ENCODE results near the gene TBC1D32.
"Not testable (repeated sequence)": the region's sequence is repeated elsewhere in the genome, so short reads cannot be mapped to it uniquely, and the experiment has no call there.

The TBC1D32 gene

GRCh38 chr6:121105461-121105860, 228.8 kb downstream of the TBC1D32 start:
- no peak for DNase-seq

- no peak for DNase-seq
Measured at GRCh38 chr6:121093928-121094327, 240.4 kb downstream of the TBC1D32 start.

GRCh38 chr6:121090492-121090891, 243.8 kb downstream of the TBC1D32 start:
- no peak for DNase-seq

- no peak for DNase-seq
Measured at GRCh38 chr6:121086876-121087275, 247.4 kb downstream of the TBC1D32 start.

GRCh38 chr6:121076119-121076518, 258.2 kb downstream of the TBC1D32 start:
- no peak for DNase-seq

GRCh38 chr6:121068749-121069148, 265.5 kb downstream of the TBC1D32 start:
- not testable (repeated sequence) for DNase-seq

GRCh38 chr6:121067381-121067780, 266.9 kb downstream of the TBC1D32 start:
- no peak for DNase-seq

- no peak for DNase-seq
Measured at GRCh38 chr6:121064345-121064744, 269.9 kb downstream of the TBC1D32 start.

GRCh38 chr6:121055572-121056163, 278.6 kb downstream of the TBC1D32 start:
- DNase-seq, result no peak

GRCh38 chr6:121048593-121048992, 285.7 kb downstream of the TBC1D32 start:
- DNase-seq, result not testable (repeated sequence)

- not testable (repeated sequence) for DNase-seq
Measured at GRCh38 chr6:121044905-121045304, 289.4 kb downstream of the TBC1D32 start.

GRCh38 chr6:121043706-121044105, 290.6 kb downstream of the TBC1D32 start:
- not testable (repeated sequence) for DNase-seq

- DNase-seq, result not testable (repeated sequence)
Measured at GRCh38 chr6:121043211-121043610, 291.1 kb downstream of the TBC1D32 start.

GRCh38 chr6:121042766-121043165, 291.5 kb downstream of the TBC1D32 start:
- DNase-seq, result no peak

- DNase-seq, result no peak
Measured at GRCh38 chr6:121040831-121041230, 293.4 kb downstream of the TBC1D32 start.

- DNase-seq, result no peak
Measured at GRCh38 chr6:121033091-121033490, 301.2 kb downstream of the TBC1D32 start.

GRCh38 chr6:121032268-121033006, 301.8 kb downstream of the TBC1D32 start:
- DNase-seq, result no peak

Data from COR-L47 (cell line).